GM18907 (cell line): ENCODE measurements around the gene RNASE13.
A peak's percentile ranks its signal among the peaks of the same experiment; 100 is the strongest.
"Not testable (repeated sequence)": the region's sequence is repeated elsewhere in the genome, so short reads cannot be mapped to it uniquely, and the experiment has no call there.

ENCODE experiments used
- ATAC-seq: cut with Tn5 transposase; IDR thresholded peaks from one replicate; pipeline ENCODE4 v1.9.1; 2021; ENCODE audit warnings: mild to moderate bottlenecking, moderate library complexity; ENCODE audit not compliant: unreplicated experiment

Gene RNASE13

DNA sequence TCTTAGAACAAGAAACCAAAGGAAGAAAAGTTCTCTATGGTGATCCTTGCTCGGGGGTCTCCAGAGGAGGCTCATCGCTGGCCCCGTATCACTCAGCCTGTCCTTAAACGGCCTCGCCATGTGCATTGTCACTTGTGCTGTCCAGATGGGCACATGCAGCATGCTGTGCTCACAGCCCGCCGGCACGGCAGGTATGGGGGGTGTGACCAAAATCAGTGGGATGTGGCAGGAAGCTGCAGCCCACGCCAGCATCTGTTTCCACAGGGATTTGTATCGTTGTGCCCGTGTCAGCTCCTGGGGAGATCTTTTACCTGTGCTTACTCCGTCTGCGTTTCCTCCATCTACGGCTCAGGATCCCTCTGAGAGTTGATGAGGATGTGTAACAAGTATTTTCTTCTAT is 38.1 kb downstream of the RNASE13 start:
- ATAC-seq, result no peak

DNA sequence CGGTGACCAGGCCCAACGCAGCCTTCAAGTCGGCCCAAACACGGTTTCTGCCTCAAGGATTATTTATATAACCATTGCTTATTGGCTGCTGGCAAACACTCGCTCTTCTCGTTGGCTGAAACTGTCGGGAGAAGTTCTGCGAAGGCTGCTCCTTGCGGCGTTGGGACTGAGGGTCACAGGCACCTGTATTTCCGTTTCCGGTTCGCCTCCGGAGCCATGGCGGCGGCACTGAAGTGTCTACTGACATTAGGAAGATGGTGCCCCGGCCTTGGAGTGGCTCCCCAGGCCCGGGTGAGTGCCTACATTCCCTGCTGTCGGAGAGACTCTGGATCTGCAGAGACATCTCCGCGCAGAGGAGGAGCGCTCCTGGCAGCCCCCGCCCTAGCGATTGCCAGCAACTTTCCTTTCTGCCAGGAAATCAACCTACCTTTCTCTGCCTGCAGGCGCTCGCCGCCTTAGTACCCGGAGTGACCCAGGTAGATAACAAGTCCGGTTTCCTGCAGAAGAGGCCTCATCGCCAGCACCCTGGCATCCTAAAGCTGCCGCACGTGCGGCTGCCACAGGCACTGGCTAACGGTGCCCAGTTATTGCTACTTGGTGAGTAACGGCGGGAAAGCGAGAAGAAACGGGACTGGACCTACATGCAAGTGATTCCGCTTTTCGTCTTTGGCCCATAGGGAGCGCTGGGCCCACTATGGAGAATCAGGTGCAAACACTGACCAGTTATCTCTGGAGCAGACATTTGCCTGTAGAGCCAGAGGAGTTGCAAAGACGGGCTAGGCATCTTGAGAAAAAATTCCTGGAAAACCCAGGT is 44.6 kb downstream of the RNASE13 start, which contains the start of gene METTL17:
Gene METTL17, plus strand, starts transcription at position 194 of the 814 bp plus-strand sequence. Its CDS starts 23 bp downstream, at position 217.
- ATAC-seq, result peak; percentile 97

DNA sequence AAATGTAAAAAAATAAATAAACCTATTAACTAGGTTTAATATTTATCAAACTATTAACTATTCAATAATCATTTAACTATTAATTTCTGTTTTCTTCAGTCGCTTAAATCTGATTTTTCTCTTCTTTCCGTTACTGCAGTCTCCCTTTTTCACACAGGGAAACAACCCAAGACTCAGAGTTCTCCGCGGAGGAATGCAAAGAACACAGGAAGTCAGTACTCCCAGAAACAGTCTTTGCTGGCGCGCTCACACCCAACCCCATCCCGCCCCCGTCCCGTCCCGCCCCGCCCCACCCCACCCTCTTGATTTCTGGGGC is 45.2 kb downstream of the RNASE13 start:
- no peak for ATAC-seq

DNA sequence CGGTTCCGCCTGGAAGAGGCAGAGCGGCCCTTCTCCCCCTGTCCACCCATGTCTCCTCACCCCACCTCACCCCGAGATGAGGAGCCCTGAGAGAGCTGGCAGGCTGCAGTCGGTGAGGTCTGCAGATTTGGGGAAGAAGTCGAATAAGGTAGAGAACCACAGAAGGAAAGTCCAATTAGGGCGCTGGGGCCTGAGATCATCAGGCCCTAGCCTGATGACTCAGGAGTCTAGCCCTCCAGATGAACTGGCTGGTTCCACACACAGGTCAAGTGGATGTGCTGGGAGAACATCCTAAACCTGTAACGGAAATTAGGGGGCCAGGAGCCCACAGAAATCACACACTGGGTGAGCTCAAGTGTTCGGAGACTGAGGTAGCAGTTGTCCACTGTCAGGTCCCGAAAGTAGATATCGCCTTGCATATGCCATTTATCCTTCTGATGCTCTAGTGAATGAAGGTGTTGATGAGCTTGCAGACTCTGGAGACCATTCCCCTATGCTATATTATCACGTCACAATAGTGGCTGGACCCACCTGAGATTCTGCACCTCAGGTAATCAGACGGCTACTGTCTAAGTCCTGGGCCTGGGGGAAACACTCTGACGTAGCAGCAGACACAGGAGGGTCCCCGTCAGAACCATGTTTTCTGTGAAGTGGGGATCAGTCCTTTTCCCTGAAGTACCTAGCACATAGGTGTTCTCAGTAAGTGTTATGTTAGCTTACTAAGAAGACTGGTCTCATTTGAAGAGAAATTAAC is 45.7 kb downstream of the RNASE13 start:
- no peak for ATAC-seq

DNA sequence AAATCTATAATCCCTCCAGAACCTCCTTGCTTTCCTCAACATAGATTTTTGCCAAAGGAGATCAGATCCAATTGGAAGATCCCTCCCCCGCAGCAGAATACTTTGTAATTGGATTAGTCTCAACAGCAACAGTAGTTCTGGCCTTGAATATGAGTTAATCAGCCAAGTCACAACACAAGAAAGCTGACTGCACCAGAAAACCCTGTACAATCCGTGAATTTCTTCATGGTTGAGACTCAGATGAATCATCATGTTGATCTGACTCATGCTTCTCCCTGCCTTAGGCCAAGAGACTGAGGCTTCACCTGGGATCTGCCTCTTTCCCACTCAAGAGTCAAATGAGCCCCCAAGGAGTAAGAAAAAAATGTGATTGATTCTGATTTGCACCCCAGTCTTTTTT is 47.8 kb downstream of the RNASE13 start:
- ATAC-seq, result no peak

DNA sequence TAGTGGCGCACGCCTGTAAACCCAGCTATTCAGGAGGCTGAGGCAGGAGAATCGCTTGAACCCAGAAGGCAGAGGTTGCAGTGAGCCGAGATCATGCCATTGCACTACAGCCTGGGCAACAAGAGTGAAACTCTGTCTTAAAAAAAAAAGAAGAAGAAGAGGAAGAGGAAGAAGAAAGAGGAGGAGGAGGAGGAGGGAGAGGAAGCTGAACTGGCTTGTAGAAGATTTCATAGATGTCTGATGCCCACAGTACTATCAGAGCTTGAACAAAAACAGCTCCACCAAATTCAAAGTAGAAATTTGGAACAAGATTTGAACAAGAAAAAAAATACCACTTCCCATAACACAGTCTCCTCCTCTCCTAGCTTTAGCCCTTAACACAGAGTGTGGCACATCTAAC is 49.0 kb downstream of the RNASE13 start:
- not testable (repeated sequence) for ATAC-seq
